CD4-positive, alpha-beta T cell treated with Interleukin-6 for 4 hours (primary cell): ENCODE results near the gene CYTH2.
"Not testable (repeated sequence)": the region's sequence is repeated elsewhere in the genome, so short reads cannot be mapped to it uniquely, and the experiment has no call there.

Source experiments
- DNase-seq: peaks from one replicate; pipeline ENCODE4 v3.0.0-alpha.2; 2020; ENCODE audit warnings: mixed read lengths

Gene CYTH2

GRCh38 chr19:48478339-48479256 is 9.4 kb downstream of the CYTH2 start:
- DNase-seq: no peak

- no peak for DNase-seq
Observed at GRCh38 chr19:48479686-48480085, 10.5 kb downstream of the CYTH2 start.

- peak; percentile 54 for DNase-seq
Observed at GRCh38 chr19:48480183-48480557, 11.0 kb downstream of the CYTH2 start.

- DNase-seq: peak; percentile 75
Observed at GRCh38 chr19:48480558-48481500, 11.7 kb downstream of the CYTH2 start.

- no peak for DNase-seq
Observed at GRCh38 chr19:48481846-48482639, 12.9 kb downstream of the CYTH2 start.

GRCh38 chr19:48483301-48483700 is 14.1 kb downstream of the CYTH2 start:
- DNase-seq: no peak

- DNase-seq: no peak
Observed at GRCh38 chr19:48484247-48484893, 15.2 kb downstream of the CYTH2 start.

GRCh38 chr19:48484931-48485612 is 15.9 kb downstream of the CYTH2 start:
- no peak for DNase-seq

- DNase-seq: not testable (repeated sequence)
Observed at GRCh38 chr19:48486706-48487105, 17.5 kb downstream of the CYTH2 start.

GRCh38 chr19:48487544-48487943 is 18.4 kb downstream of the CYTH2 start:
- no peak for DNase-seq

GRCh38 chr19:48487948-48488347 is 18.8 kb downstream of the CYTH2 start:
- no peak for DNase-seq

- not testable (repeated sequence) for DNase-seq
Observed at GRCh38 chr19:48488478-48488877, 19.3 kb downstream of the CYTH2 start.

- peak; percentile 85 for DNase-seq
Observed at GRCh38 chr19:48489608-48490216, 20.5 kb downstream of the CYTH2 start.

- DNase-seq: peak; percentile 71
Observed at GRCh38 chr19:48490981-48491792, 22.0 kb downstream of the CYTH2 start.

GRCh38 chr19:48491793-48492123 is 22.6 kb downstream of the CYTH2 start:
- DNase-seq: no peak

- DNase-seq: peak; percentile 84
Observed at GRCh38 chr19:48492925-48493717, 24.0 kb downstream of the CYTH2 start.

GRCh38 chr19:48493718-48494401 is 24.7 kb downstream of the CYTH2 start:
- DNase-seq: no peak

- no peak for DNase-seq
Observed at GRCh38 chr19:48495396-48495795, 26.2 kb downstream of the CYTH2 start.
